KMS-11 (cell line): ENCODE measurements around the gene ADAM15.

Experiments
- H2AFZ ChIP-seq: fragments of 200-600 bp; sonication (generic); 2 replicates; pipeline ENCODE4 v1.6.1; 2016; ENCODE audit warnings: antibody characterized with exemption, mixed run types, low read depth
- H3K27ac ChIP-seq: fragments of 200-600 bp; sonication (generic); 2 replicates; pipeline ENCODE4 v1.6.1; 2016; ENCODE audit warnings: mild to moderate bottlenecking, mixed run types
- H3K27me3 ChIP-seq: fragments of 200-600 bp; sonication (generic); 2 replicates; pipeline ENCODE4 v1.6.1; 2017; ENCODE audit warnings: mild to moderate bottlenecking, low read depth, mixed run types, moderate library complexity; ENCODE audit not compliant: insufficient read depth
- H3K36me3 ChIP-seq: fragments of 200-600 bp; sonication (generic); 2 replicates; pipeline ENCODE4 v1.6.1; 2017; ENCODE audit warnings: mild to moderate bottlenecking, mixed run types; ENCODE audit not compliant: insufficient read depth
- H3K4me1 ChIP-seq: fragments of 200-600 bp; sonication (generic); 2 replicates; pipeline ENCODE4 v1.6.1; 2016; ENCODE audit warnings: mild to moderate bottlenecking, low read depth, mixed run types; ENCODE audit not compliant: poor library complexity, severe bottlenecking
- H3K4me2 ChIP-seq: fragments of 200-600 bp; sonication (generic); 2 replicates; pipeline ENCODE4 v1.7.0; 2016; ENCODE audit warnings: mild to moderate bottlenecking, mixed run types
- H3K4me3 ChIP-seq: fragments of 200-600 bp; sonication (generic); IDR thresholded peaks from 2 replicates; pipeline ENCODE4 v1.6.1; 2017; ENCODE audit warnings: low read depth, low read length, mixed read lengths; ENCODE audit not compliant: insufficient read depth
- H3K79me2 ChIP-seq: fragments of 200-600 bp; sonication (generic); 2 replicates; pipeline ENCODE4 v1.6.1; 2016; ENCODE audit warnings: low read depth, mixed run types; ENCODE audit not compliant: insufficient read depth
- H3K9ac ChIP-seq: fragments of 200-600 bp; sonication (generic); 2 replicates; pipeline ENCODE4 v1.6.1; 2016; ENCODE audit warnings: mild to moderate bottlenecking, mixed run types
- H4K20me1 ChIP-seq: fragments of 200-600 bp; sonication (generic); 2 replicates; pipeline ENCODE4 v1.6.1; 2016; ENCODE audit warnings: mild to moderate bottlenecking, mixed run types; ENCODE audit not compliant: insufficient read depth
- TF ChIP-seq, protein P1 (sequence below): fragments of 200-600 bp; sonication (generic); conservative IDR thresholded peaks from 2 replicates; pipeline ENCODE4 v1.6.1; 2017; ENCODE audit warnings: low read depth, mild to moderate bottlenecking, antibody characterized with exemption, low read length, moderate library complexity, mixed read lengths

Gene ADAM15

GRCh38 chr1:155062151-155062686, 11.1 kb downstream of the ADAM15 start:
- peak overlapping the region; percentile 17; the same call in 1 of the 2 replicates for H3K27ac ChIP-seq
- TF ChIP-seq, protein P1, sequence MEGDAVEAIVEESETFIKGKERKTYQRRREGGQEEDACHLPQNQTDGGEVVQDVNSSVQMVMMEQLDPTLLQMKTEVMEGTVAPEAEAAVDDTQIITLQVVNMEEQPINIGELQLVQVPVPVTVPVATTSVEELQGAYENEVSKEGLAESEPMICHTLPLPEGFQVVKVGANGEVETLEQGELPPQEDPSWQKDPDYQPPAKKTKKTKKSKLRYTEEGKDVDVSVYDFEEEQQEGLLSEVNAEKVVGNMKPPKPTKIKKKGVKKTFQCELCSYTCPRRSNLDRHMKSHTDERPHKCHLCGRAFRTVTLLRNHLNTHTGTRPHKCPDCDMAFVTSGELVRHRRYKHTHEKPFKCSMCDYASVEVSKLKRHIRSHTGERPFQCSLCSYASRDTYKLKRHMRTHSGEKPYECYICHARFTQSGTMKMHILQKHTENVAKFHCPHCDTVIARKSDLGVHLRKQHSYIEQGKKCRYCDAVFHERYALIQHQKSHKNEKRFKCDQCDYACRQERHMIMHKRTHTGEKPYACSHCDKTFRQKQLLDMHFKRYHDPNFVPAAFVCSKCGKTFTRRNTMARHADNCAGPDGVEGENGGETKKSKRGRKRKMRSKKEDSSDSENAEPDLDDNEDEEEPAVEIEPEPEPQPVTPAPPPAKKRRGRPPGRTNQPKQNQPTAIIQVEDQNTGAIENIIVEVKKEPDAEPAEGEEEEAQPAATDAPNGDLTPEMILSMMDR: no peak
- peaks cover 44% of the 10 kb centered on the region for H3K4me1 ChIP-seq
- no peaks in the 10 kb centered on the region for H3K79me2 ChIP-seq
- H2AFZ ChIP-seq: peak overlapping the region; percentile 84
- H4K20me1 ChIP-seq: no peaks in the 10 kb centered on the region
- H3K9ac ChIP-seq: peak overlapping the region; percentile 17; the same call in 1 of the 2 replicates
- no peaks in the 10 kb centered on the region for H3K27me3 ChIP-seq
- H3K4me2 ChIP-seq: peak overlapping the region; percentile 99
- no peaks in the 10 kb centered on the region; the same call in 1 of the 2 replicates for H3K36me3 ChIP-seq
- peak overlapping the region; percentile 98 for H3K4me3 ChIP-seq

DNA sequence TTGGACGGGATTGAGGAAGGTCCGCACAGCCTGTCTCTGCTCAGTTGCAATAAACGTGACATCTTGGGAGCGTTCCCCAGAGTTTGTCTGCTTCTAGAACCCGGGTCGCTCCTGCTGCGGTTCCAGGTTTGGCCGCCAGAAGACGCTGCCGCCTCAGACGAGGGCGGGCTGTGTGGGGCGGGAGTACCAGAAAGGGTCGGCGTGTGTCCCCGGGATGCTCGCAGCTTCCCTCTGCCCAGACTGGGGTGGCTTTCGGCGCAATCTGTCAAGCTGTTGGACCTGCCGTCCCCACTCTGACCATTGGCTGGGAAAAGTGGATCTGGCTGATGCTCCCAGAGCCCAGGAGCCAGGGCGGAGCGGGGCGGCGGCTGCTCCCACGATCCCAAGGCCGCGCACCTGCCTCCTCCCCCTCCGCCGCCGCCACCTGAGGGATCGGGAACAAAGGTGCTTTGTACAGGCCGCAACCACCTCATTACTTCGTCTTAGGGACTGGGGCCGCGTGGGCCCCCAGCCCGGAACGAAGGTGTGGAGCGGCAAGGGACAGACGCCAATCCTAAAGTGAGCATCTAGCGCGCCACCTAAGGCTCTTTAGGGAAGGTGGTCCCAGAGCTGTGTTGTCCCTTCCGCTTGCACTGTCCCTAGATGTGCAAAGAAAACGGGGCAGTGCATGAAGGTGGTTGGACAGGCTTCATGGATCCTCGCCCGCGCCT, 11.7 kb downstream of the ADAM15 start:
- Histone ChIP-seq H3K27me3 (no peaks in the 10 kb centered on the region), H4K20me1 (no peaks in the 10 kb centered on the region), H3K36me3 (no peaks in the 10 kb centered on the region; the same call in 1 of the 2 replicates), H3K9ac (peak overlapping the region; percentile 17; the same call in 1 of the 2 replicates), H3K79me2 (no peaks in the 10 kb centered on the region), H3K4me1 (peaks cover 37% of the 10 kb centered on the region), H2AFZ (peak overlapping the region; percentile 84), H3K4me3 (peak overlapping the region; percentile 98), H3K4me2 (peak overlapping the region; percentile 99), H3K27ac (peak overlapping the region; percentile 9; the same call in 1 of the 2 replicates)
- TF ChIP-seq, protein P1: peak; percentile 90

DNA sequence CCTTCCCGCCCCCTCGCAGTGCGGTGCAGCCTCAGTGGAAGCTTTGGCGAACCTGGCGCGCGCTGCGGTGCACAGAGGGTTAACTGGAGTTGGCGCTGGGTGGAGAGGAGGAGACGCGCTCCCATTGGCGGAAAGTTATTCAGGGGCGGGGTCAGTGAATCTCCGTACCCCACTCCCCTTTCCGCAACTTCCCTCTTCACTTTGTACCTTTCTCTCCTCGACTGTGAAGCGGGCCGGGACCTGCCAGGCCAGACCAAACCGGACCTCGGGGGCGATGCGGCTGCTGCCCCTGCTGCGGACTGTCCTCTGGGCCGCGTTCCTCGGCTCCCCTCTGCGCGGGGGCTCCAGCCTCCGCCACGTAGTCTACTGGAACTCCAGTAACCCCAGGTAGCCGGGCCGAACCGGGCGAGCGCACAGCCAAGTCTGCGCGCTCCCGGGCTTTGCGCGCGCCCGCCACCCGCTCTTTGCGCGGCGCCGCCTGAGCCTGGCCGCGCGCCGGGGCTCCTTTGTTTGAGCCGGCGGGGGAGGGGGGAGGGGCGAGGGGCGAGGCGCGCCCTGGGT, 12.5 kb downstream of the ADAM15 start, which contains the start of gene EFNA4:
Gene EFNA4, plus strand, starts transcription at position 191 of the 561 bp plus-strand sequence. Its CDS starts 84 bp downstream, at position 275.
- Histone ChIP-seq H2AFZ (peak within 1 kb of the TSS; percentile 84), H3K4me3 (peak within 1 kb of the TSS; percentile 98), H3K79me2 (no peaks in the 10 kb centered on the region), H3K4me1 (peaks cover 30% of the 10 kb centered on the region), H3K4me2 (peak within 1 kb of the TSS; percentile 99), H3K27me3 (no peaks in the 10 kb centered on the region), H4K20me1 (no peaks in the 10 kb centered on the region), H3K9ac (peak within 1 kb of the TSS; percentile 33; the same call in 1 of the 2 replicates), H3K36me3 (no peaks in the 10 kb centered on the region), H3K27ac (peak within 1 kb of the TSS; percentile 34; the same call in 1 of the 2 replicates)
- TF ChIP-seq, protein P1: no peak

- Histone ChIP-seq H3K9ac (peak overlapping the region; percentile 33; the same call in 1 of the 2 replicates), H2AFZ (peak overlapping the region; percentile 84), H3K79me2 (no peaks in the 10 kb centered on the region), H4K20me1 (no peaks in the 10 kb centered on the region), H3K27me3 (no peaks in the 10 kb centered on the region), H3K4me1 (peaks cover 30% of the 10 kb centered on the region), H3K4me2 (peak overlapping the region; percentile 99), H3K4me3 (peak overlapping the region; percentile 98), H3K36me3 (no peaks in the 10 kb centered on the region), H3K27ac (peak overlapping the region; percentile 34; the same call in 1 of the 2 replicates)
- TF ChIP-seq, protein P1: no peak
Measured at GRCh38 chr1:155064111-155064831, 13.2 kb downstream of the ADAM15 start.
